ENCODE measurements around the gene COX7B2.

DNA sequence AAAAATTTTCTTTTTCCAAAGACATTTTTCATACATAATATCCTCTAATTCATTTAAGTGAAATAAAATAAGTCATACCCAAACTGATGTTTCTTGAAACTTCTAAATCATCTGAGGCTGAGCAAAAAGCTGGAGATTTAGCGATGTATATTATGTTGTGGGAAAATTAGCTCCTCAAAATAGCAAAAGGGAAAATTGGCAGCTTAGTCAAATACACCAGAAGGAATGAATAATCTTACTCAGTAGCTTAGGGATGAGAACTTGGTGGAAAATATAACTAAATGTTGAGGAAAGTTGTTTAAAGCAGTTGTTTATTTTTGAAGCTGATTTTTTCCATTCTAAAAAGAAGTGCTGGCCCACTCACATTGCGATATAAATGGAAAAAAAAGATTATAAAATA lies 43.4 kb upstream of the COX7B2 start:
- TF ChIP-seq POLR2A (IDR thresholded peaks at IDR 0.05) = no peak
- TF ChIP-seq, protein P1, sequence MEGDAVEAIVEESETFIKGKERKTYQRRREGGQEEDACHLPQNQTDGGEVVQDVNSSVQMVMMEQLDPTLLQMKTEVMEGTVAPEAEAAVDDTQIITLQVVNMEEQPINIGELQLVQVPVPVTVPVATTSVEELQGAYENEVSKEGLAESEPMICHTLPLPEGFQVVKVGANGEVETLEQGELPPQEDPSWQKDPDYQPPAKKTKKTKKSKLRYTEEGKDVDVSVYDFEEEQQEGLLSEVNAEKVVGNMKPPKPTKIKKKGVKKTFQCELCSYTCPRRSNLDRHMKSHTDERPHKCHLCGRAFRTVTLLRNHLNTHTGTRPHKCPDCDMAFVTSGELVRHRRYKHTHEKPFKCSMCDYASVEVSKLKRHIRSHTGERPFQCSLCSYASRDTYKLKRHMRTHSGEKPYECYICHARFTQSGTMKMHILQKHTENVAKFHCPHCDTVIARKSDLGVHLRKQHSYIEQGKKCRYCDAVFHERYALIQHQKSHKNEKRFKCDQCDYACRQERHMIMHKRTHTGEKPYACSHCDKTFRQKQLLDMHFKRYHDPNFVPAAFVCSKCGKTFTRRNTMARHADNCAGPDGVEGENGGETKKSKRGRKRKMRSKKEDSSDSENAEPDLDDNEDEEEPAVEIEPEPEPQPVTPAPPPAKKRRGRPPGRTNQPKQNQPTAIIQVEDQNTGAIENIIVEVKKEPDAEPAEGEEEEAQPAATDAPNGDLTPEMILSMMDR (IDR thresholded peaks at IDR 0.05) = no peak
